D721Med (cell line): ENCODE data around the gene LOC101059915.

ENCODE experiments used
- DNase-seq: peaks from one replicate; pipeline ENCODE4 v3.0.0; 2011; ENCODE audit warnings: low spot score; ENCODE audit not compliant: insufficient read length
- FAIRE-seq: peaks from 2 replicates; lab custom pipeline; 2011; peaks lifted over from hg19 to GRCh38; lab: Jason Lieb, UNC
- CTCF ChIP-seq: IDR thresholded peaks from 2 replicates; pipeline ENCODE4 v1.5.1; 2012; ENCODE audit warnings: mild to moderate bottlenecking, control low read depth; ENCODE audit not compliant: insufficient read depth; ENCODE audit errors: missing control alignments

LOC101059915 gene

GRCh38 chrX:71622032-71622575, 45.2 kb upstream of the LOC101059915 start:
- no peak for TF ChIP-seq CTCF
- DNase-seq (no peak), FAIRE-seq (no peak)

- no peak for TF ChIP-seq CTCF
- DNase-seq (no peak), FAIRE-seq (no peak)
Measured at GRCh38 chrX:71622576-71623450, 44.5 kb upstream of the LOC101059915 start.

- no peak for TF ChIP-seq CTCF
- FAIRE-seq (no peak), DNase-seq (no peak)
Measured at GRCh38 chrX:71623714-71624113, 43.6 kb upstream of the LOC101059915 start.

- no peak for TF ChIP-seq CTCF
- DNase-seq (no peak), FAIRE-seq (no peak)
Measured at GRCh38 chrX:71625471-71625870, 41.9 kb upstream of the LOC101059915 start.

GRCh38 chrX:71626576-71626975, 40.8 kb upstream of the LOC101059915 start:
- FAIRE-seq: no peak
- TF ChIP-seq CTCF: no peak

GRCh38 chrX:71627588-71628404, 39.5 kb upstream of the LOC101059915 start:
- FAIRE-seq (no peak), DNase-seq (no peak)
- TF ChIP-seq CTCF: no peak

More at GRCh38 chrX:71626576-71626975, 40.8 kb upstream of the LOC101059915 start:
- DNase-seq: no peak
